Chondrocyte (in vitro differentiated cells): Measurements from ENCODE around the gene GCH1. TPM values are rescaled to one million over a fixed set of nuclear protein-coding genes. Genes with fewer than 3 reads are reported as not detected.

Source experiments
- DNase-seq: peaks from one replicate; pipeline ENCODE4 v3.0.0; 2021; ENCODE audit warnings: mixed read lengths, low spot score
- H3K27ac Mint-ChIP-seq: one replicate; pipeline ENCODE4 v1.8.0; 2021; ENCODE audit warnings: mild to moderate bottlenecking, moderate library complexity, mixed read lengths; ENCODE audit not compliant: unreplicated experiment
- H3K27me3 Mint-ChIP-seq: 2 replicates; pipeline ENCODE4 v1.8.0; 2021; ENCODE audit warnings: low read depth, mixed read lengths
- H3K36me3 Mint-ChIP-seq: 2 replicates; pipeline ENCODE4 v1.8.0; 2021; ENCODE audit warnings: low read depth, mixed read lengths
- H3K4me1 Mint-ChIP-seq: 2 replicates; pipeline ENCODE4 v1.8.0; 2021; ENCODE audit warnings: low read depth, mild to moderate bottlenecking, mixed read lengths
- H3K4me3 Mint-ChIP-seq: one replicate; pipeline ENCODE4 v1.8.0; 2021; ENCODE audit warnings: mild to moderate bottlenecking, moderate library complexity, mixed read lengths; ENCODE audit not compliant: unreplicated experiment
- H3K9me3 Mint-ChIP-seq: 2 replicates; pipeline ENCODE4 v1.8.0; 2021; ENCODE audit warnings: low read depth, mixed read lengths
- total RNA-seq: library from RNA; stranded (reverse); gene quantifications from 3 replicates; pipeline ENCODE4 v1.2.1, GENCODE V29; 2021
- TF ChIP-seq, protein P1 (sequence below): fragments of 200-600 bp; sonication (generic); IDR thresholded peaks from 2 replicates; pipeline ENCODE4 v1.5.0; 2021; ENCODE audit warnings: antibody characterized with exemption, mild to moderate bottlenecking, moderate library complexity

GCH1 gene
- total RNA-seq, 1 donor from 2014 or later: 0.95 TPM

DNA sequence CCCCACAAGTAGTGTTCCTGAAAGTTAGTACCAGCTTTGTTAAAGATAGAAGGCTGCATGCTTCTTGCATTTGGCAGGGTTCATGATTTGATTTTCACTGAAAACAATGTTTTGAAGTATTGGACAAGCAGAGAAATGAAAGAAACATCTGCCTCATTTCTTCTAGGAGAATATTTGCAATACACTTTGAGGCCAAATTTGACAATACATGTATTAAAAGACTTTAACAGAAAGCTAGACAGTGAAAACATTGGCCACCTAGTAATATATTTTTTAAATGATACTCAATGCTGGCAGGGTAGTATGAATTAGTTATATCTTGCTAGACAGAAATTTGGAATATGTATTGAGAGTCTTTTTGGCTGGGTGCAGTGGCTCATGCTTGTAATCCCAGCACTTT, 68.5 kb downstream of the GCH1 start:
- Mint-ChIP-seq H3K4me3 (no peak overlapping the region), H3K27me3 (peaks cover 10% of the 10 kb centered on the region), H3K27ac (no peak overlapping the region), H3K36me3 (peaks cover 2% of the 10 kb centered on the region), H3K9me3 (no peaks in the 10 kb centered on the region), H3K4me1 (no peaks in the 10 kb centered on the region)
- TF ChIP-seq, protein P1, sequence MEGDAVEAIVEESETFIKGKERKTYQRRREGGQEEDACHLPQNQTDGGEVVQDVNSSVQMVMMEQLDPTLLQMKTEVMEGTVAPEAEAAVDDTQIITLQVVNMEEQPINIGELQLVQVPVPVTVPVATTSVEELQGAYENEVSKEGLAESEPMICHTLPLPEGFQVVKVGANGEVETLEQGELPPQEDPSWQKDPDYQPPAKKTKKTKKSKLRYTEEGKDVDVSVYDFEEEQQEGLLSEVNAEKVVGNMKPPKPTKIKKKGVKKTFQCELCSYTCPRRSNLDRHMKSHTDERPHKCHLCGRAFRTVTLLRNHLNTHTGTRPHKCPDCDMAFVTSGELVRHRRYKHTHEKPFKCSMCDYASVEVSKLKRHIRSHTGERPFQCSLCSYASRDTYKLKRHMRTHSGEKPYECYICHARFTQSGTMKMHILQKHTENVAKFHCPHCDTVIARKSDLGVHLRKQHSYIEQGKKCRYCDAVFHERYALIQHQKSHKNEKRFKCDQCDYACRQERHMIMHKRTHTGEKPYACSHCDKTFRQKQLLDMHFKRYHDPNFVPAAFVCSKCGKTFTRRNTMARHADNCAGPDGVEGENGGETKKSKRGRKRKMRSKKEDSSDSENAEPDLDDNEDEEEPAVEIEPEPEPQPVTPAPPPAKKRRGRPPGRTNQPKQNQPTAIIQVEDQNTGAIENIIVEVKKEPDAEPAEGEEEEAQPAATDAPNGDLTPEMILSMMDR: no peak
- no peak for DNase-seq

DNA sequence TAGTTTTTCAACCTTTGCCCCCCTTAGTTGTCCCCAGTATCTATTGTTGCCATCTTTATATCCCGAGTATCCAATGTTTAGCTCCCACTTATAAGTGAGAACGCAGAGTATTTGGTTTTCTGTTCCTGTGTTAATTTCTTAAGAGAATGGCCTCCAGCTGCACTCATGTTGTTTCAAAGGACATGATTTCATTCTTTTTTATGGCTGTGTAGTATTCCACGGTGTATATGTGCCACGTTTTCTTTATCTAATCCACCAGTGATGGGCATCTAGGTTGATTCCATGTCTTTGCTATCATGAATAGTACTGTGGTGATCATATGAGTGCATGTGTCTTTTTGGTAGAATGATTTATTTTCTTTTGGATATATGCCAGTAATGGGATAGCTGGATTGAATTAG, 72.0 kb downstream of the GCH1 start:
- H3K36me3 Mint-ChIP-seq: peaks cover 4% of the 10 kb centered on the region
- H3K4me1 Mint-ChIP-seq: no peaks in the 10 kb centered on the region
- H3K4me3 Mint-ChIP-seq: no peak overlapping the region
- peaks cover 7% of the 10 kb centered on the region for H3K9me3 Mint-ChIP-seq
- no peak for DNase-seq
- H3K27ac Mint-ChIP-seq: no peak overlapping the region
- TF ChIP-seq, protein P1: no peak
- peaks cover 10% of the 10 kb centered on the region for H3K27me3 Mint-ChIP-seq

DNA sequence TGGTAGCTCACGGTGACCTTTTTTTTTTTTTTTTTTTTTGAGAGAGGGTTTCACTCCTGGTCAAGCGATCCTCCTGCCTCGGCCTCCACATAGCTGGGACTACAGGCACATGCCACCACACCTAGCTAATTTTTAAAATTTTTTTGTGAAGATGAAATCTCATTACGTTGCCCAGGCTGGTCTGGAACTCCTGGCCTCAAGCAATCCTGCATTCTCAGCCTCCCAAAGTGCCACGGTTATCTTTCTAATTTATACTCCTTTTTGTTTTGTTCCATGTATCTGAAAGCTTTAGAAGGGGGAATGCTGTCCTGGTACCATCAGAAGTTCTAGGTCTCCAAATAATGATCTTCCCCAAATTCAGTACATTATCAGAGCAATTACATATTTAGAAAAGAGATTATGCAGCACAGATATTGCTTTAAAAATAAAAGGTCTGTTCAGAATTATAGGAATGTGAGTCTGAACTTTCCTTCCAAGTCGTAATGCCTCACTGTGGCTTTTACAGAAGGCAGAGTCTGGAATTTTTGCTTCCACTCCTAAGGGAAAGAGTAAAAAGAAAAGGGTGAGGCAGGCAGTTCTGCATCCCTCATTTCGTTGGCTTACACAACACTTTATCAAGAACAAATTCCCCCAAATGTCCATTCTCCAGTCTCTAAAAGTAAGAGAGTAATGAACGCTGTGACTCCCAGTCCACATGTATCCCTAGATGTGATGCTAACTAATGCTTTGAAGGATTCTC, 73.0 kb downstream of the GCH1 start:
- no peak overlapping the region for H3K27ac Mint-ChIP-seq
- H3K4me3 Mint-ChIP-seq: no peak overlapping the region
- H3K27me3 Mint-ChIP-seq: peaks cover 10% of the 10 kb centered on the region
- no peak for DNase-seq
- TF ChIP-seq, protein P1: no peak
- peaks cover 15% of the 10 kb centered on the region for H3K9me3 Mint-ChIP-seq
- H3K36me3 Mint-ChIP-seq: peaks cover 4% of the 10 kb centered on the region
- no peaks in the 10 kb centered on the region for H3K4me1 Mint-ChIP-seq

DNA sequence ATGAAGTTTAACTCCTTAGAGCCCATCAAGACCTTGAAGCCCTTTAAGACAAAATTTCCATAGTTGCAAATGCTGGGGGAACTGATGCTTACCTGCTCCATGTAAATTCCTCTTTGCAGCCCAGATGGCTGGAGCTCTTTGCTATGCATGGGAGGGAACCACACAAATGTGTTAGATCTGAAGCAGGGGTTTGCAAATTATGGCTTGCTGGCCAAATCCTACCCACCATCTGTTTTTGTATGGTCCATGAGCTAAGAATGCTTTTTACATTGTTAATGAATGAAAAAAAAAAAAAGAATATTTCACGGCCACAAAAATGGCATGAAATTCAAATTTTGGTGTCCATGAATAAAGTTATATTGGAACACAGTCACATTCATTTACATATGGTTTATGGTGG, 74.6 kb downstream of the GCH1 start:
- Mint-ChIP-seq H3K4me1 (no peaks in the 10 kb centered on the region), H3K36me3 (peaks cover 10% of the 10 kb centered on the region), H3K4me3 (no peak overlapping the region), H3K9me3 (peaks cover 27% of the 10 kb centered on the region), H3K27ac (no peak overlapping the region), H3K27me3 (peaks cover 10% of the 10 kb centered on the region)
- DNase-seq: no peak
- TF ChIP-seq, protein P1: no peak

DNA sequence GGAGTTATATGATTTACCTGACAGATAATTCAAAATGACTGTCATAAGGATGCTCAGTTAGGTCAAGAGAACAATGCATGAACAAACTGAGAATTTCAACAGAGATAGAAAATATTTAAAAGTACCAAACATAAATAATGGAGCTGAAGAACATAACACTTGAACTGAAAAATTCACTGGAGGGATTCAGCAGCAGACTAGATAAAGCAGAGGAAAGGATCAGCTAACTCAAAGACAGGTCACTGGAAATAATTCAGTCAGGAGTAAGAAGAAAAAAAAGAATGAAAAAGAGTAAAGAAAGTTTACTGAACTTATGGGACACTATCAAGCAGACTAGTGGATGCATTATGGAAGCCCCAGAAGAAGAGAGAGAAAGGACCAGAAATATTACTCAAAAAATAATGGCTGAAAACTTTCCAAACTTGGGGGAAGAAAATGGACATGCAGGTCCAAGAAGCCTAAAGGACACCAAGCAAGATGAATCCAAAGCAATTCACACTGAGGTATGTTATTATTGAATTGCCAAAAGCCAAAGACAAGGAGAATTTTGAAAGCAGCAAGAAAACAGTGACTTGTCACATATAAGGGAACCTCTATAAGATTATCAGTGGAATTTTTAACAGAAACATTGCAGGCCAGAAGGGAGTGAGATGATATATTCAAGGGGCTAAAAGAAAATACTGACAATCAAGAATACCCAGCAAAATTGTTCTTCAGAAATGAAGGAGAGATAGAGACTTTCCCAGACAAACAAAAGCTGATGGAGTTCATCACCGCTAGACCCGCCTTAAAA, 78.7 kb downstream of the GCH1 start:
- H3K27ac Mint-ChIP-seq: no peak overlapping the region
- TF ChIP-seq, protein P1: no peak
- H3K27me3 Mint-ChIP-seq: no peaks in the 10 kb centered on the region
- no peak overlapping the region for H3K4me3 Mint-ChIP-seq
- peaks cover under 1% of the 10 kb centered on the region for H3K4me1 Mint-ChIP-seq
- peaks cover 8% of the 10 kb centered on the region for H3K36me3 Mint-ChIP-seq
- DNase-seq: no peak
- peaks cover 27% of the 10 kb centered on the region for H3K9me3 Mint-ChIP-seq
